GM12892 (cell line): ENCODE measurements around the gene TUT1.

Source experiments
- POLR2A ChIP-seq: IDR thresholded peaks from 2 replicates; pipeline ENCODE4 v1.6.1; 2011; ENCODE audit warnings: low read depth, low read length, control low read depth
- POLR2AphosphoS5 ChIP-seq: IDR thresholded peaks from 2 replicates; pipeline ENCODE4 v1.6.1; 2011; ENCODE audit warnings: low read depth, low read length, control low read depth

GRCh38 chr11:62543680-62544444 lies 47.5 kb downstream of the TUT1 start:
- TF ChIP-seq POLR2A (no peak), POLR2AphosphoS5 (no peak)
